ENCODE data around the gene WAS. TPM values are rescaled to one million over a fixed set of nuclear protein-coding genes. Genes with fewer than 3 reads are reported as not detected.

WAS gene
- total and polyA plus RNA-seq, 2 experiments from 2014 or later: 0.73 TPM; not detected in 1

DNA sequence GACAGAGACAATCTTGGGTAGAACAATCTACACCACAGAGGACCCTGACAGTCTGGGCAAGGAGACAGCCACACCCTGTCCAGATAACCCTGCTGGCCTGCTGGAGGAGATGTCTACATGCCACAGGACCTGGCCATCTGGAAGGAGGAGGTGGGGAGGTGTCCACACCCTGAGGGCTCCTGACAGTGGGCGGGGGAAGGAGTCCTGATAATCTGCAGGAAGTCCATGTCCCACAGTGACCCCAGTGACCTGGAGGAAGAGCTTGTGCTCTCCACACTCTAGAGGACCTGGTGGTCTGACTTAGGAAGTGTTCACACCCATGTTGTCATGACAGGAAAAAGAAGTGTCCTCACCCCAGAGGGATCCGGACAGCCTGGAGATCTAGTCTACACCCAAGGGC lies 18.4 kb downstream of the WAS start:
- no peaks in the 10 kb centered on the region for H3K9me3 ChIP-seq (ENCODE audit: low read depth)
- no peaks in the 10 kb centered on the region for H4K20me1 ChIP-seq (ENCODE audit: insufficient read depth, poor library complexity, severe bottlenecking)
- TF ChIP-seq EZH2phosphoT487 (IDR thresholded peaks at IDR 0.05; ENCODE audit: low read depth, severe bottlenecking, unreplicated experiment): no peak
- TF ChIP-seq, protein P1, sequence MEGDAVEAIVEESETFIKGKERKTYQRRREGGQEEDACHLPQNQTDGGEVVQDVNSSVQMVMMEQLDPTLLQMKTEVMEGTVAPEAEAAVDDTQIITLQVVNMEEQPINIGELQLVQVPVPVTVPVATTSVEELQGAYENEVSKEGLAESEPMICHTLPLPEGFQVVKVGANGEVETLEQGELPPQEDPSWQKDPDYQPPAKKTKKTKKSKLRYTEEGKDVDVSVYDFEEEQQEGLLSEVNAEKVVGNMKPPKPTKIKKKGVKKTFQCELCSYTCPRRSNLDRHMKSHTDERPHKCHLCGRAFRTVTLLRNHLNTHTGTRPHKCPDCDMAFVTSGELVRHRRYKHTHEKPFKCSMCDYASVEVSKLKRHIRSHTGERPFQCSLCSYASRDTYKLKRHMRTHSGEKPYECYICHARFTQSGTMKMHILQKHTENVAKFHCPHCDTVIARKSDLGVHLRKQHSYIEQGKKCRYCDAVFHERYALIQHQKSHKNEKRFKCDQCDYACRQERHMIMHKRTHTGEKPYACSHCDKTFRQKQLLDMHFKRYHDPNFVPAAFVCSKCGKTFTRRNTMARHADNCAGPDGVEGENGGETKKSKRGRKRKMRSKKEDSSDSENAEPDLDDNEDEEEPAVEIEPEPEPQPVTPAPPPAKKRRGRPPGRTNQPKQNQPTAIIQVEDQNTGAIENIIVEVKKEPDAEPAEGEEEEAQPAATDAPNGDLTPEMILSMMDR (IDR thresholded peaks at IDR 0.05; ENCODE audit: poor library complexity): no peak
- no peak for TF ChIP-seq EZH2 (IDR thresholded peaks at IDR 0.05; ENCODE audit: borderline replicate concordance)
- no peak overlapping the region for H2AFZ ChIP-seq
- no peaks in the 10 kb centered on the region for H3K4me1 ChIP-seq (ENCODE audit: insufficient read depth)
- H3K36me3 ChIP-seq (replicated peaks; ENCODE audit: insufficient read depth, low read depth): no peaks in the 10 kb centered on the region
- H3K9me2 ChIP-seq (replicated peaks; ENCODE audit: insufficient read depth): no peaks in the 10 kb centered on the region
- H3K4me3 ChIP-seq: no peak overlapping the region
- H3K4me2 ChIP-seq: no peak overlapping the region
- no peak for DNase-seq (ENCODE audit: low spot score)
- no peaks in the 10 kb centered on the region for H3K27me3 ChIP-seq
- 75% methylated on average over 2 of the region's 2 CpGs for WGBS (ENCODE audit: low lambda C conversion rate, missing lambda C conversion rate)
- no peak overlapping the region for H3K27ac ChIP-seq
- no peaks in the 10 kb centered on the region for H3K79me2 ChIP-seq

DNA sequence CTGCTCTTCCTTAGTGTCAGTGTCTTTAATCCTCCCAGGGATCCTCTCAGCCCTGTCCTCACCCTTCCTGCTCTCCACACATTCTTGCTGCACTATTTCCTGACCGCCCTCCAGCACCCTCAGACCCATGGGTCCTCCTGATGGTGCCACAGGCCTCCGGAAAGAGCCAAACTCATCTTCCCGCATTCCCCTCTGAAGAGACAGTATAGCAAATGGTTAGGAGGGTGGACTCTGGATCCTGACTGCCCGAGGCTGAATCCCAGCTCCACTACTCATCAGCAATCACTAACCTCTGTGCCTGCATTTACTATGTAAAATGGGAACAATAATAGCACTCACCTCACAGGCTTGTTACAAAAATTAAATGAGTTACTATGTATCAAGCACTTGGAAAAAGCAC lies 19.1 kb downstream of the WAS start:
- H3K36me3 ChIP-seq (replicated peaks; ENCODE audit: insufficient read depth, low read depth): no peaks in the 10 kb centered on the region
- H4K20me1 ChIP-seq (ENCODE audit: insufficient read depth, poor library complexity, severe bottlenecking): no peaks in the 10 kb centered on the region
- no peak overlapping the region for H3K4me2 ChIP-seq
- DNase-seq (ENCODE audit: low spot score): no peak
- H3K27ac ChIP-seq: no peak overlapping the region
- H3K4me3 ChIP-seq: no peak overlapping the region
- H3K9me2 ChIP-seq (replicated peaks; ENCODE audit: insufficient read depth): no peaks in the 10 kb centered on the region
- WGBS (ENCODE audit: low lambda C conversion rate, missing lambda C conversion rate): 71% methylated on average over 4 of the region's 4 CpGs
- no peak overlapping the region for H2AFZ ChIP-seq
- H3K79me2 ChIP-seq: no peaks in the 10 kb centered on the region
- no peaks in the 10 kb centered on the region for H3K9me3 ChIP-seq (ENCODE audit: low read depth)
- TF ChIP-seq, protein P1 (IDR thresholded peaks at IDR 0.05; ENCODE audit: poor library complexity): no peak
- TF ChIP-seq EZH2 (IDR thresholded peaks at IDR 0.05; ENCODE audit: borderline replicate concordance) (no peak), EZH2phosphoT487 (IDR thresholded peaks at IDR 0.05; ENCODE audit: low read depth, severe bottlenecking, unreplicated experiment) (no peak)
- H3K27me3 ChIP-seq: no peaks in the 10 kb centered on the region
- H3K4me1 ChIP-seq (ENCODE audit: insufficient read depth): no peaks in the 10 kb centered on the region

DNA sequence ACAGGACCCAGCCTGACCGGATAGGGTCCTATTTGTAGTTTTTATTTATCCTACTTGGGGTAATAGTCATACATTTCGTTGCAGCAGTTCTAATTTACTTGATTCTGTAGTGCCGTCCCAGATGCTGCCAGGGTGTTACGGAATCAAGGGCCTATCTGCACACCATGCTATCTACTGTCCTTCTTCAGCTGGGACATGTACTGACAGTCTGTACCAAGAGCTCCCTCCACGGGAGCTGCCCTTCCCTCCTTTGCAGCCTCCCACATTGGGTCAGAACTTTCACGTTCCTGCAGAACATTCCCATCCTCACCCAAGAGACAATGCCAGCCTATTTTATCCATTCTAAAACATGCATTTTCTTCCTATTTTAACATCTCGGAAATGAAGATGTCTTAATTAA lies 19.6 kb downstream of the WAS start:
- Histone ChIP-seq H3K9me3 (ENCODE audit: low read depth) (no peaks in the 10 kb centered on the region), H3K9me2 (replicated peaks; ENCODE audit: insufficient read depth) (no peaks in the 10 kb centered on the region), H4K20me1 (ENCODE audit: insufficient read depth, poor library complexity, severe bottlenecking) (no peaks in the 10 kb centered on the region), H3K27ac (no peak overlapping the region), H3K27me3 (no peaks in the 10 kb centered on the region), H2AFZ (no peak overlapping the region), H3K4me2 (no peak overlapping the region), H3K4me3 (no peak overlapping the region), H3K4me1 (ENCODE audit: insufficient read depth) (no peaks in the 10 kb centered on the region), H3K79me2 (no peaks in the 10 kb centered on the region), H3K36me3 (replicated peaks; ENCODE audit: insufficient read depth, low read depth) (no peaks in the 10 kb centered on the region)
- TF ChIP-seq EZH2phosphoT487 (IDR thresholded peaks at IDR 0.05; ENCODE audit: low read depth, severe bottlenecking, unreplicated experiment) (no peak), EZH2 (IDR thresholded peaks at IDR 0.05; ENCODE audit: borderline replicate concordance) (no peak)
- TF ChIP-seq, protein P1 (IDR thresholded peaks at IDR 0.05; ENCODE audit: poor library complexity): no peak
- 79% methylated on average over 7 of the region's 7 CpGs for WGBS (ENCODE audit: low lambda C conversion rate, missing lambda C conversion rate)
- DNase-seq (ENCODE audit: low spot score): no peak
